AG08396 (cell line): ENCODE measurements around the gene MT1X.
"Not testable (repeated sequence)": the region's sequence is repeated elsewhere in the genome, so short reads cannot be mapped to it uniquely, and the experiment has no call there.

Source experiments
- DNase-seq: peaks from one replicate; pipeline ENCODE4 v3.0.0; 2012; ENCODE audit warnings: low spot score, mixed read lengths

Gene MT1X

DNA sequence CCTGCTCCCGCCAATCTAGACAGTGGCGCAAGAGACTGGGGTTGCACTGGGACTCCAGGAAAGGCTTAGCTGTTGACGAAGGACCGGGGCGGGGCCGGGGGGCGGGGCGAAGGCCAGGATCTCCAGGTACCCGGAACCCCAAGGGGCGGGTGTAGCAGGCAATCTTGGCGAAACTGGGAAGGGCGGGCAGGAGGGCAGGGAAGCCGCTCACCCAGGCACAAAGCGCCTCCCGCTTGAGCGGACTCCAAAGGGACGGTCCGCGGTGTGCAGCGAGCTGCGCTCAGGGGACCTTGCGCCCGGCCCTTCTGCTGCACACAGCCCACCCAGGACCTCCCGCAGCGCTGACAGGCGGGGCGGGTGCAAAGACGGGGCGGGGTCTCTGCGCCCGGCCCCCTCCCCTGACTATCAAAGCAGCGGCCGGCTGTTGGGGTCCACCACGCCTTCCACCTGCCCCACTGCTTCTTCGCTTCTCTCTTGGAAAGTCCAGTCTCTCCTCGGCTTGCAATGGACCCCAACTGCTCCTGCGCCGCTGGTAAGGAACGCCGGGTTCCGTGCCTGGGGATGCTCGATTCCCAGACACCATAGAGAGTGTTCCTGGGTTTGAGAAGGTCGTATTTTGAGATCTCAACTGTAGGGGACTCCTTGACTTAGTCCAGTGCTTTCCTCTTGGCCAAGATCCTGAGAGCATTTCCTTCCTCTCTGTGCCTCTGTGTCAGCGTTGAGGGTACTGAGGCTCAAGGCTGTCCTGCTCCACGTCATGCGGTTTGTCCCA lies 24.5 kb upstream of the MT1X start, which contains the start of gene MT1F:
Gene MT1F (plus strand): TSS at position 405 of the 772 bp plus-strand sequence. CDS start 100 bp downstream, at position 505.
- peak; percentile 39 for DNase-seq

DNA sequence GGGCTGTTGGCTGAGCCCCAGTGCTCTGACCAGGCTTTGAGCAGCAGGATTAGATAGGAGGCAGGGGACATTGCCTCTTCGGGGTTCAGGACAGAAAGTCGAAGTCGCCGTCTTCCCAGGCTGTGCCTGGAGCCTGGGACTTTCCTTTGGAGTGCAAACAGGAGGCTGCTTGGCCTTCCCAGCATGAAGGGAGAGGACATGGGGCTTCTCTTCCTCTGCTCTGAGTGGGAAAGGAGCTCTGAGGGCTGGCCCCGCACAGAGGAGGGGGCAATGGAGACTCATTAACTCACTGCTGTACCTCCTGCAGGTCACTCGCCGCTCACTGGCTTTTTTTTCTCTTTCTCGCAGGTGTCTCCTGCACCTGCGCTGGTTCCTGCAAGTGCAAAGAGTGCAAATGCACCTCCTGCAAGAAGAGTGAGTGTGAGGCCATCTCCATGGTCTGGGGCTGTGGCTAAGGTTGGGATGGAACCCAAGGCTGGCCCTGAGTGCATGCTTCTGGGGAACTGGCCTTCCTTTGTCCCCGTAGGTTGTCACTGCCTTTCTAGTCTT lies 23.9 kb upstream of the MT1X start:
- DNase-seq, result no peak

DNA sequence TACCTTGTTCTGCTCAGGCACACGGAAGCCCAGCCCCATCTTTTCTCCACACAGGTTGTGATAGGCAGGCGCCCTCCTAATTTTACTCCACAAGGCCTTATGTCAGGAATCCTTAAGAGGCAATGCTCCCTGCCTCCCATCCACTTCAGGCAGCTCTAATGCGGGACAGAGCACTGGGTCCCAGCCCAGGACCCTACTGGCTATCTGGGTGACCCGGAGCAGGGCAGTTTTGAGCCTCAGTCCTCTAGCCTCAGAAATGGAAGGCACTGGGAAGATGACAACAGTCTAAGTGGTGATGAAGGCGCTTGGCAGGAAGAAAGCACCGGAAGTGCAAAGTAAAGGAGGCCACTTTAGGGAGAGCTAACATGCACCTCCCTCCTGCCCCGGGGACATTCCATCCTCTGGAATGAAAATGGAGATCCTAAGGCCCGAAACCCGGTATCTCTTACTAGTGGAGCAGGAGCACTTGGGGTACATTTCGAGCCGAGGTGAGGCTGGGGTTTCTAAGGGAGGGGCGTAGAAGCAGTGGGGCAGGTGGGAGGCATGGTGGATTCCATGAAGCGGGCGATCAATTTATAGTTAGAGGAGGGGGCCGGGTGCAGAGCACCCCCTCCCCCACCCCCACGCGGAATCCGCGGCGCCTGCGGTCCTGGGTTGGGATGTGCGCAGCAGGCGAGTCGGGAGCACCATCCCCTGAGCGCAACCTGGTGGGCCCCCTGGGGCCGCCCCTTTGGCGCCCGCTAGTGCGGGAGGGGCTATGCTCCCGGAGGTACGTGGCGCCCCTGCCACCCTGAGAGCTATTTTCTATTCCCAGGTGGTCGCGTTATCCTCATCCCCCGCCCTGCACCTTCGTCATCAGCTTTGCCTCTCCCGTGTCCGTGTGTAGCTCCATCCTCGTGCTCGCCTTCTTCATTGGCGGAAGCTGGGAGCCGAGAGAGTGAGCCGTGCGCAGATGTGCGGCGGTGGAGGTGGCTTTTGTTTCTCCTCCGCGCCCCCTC lies 19.6 kb upstream of the MT1X start:
- DNase-seq, result no peak

DNA sequence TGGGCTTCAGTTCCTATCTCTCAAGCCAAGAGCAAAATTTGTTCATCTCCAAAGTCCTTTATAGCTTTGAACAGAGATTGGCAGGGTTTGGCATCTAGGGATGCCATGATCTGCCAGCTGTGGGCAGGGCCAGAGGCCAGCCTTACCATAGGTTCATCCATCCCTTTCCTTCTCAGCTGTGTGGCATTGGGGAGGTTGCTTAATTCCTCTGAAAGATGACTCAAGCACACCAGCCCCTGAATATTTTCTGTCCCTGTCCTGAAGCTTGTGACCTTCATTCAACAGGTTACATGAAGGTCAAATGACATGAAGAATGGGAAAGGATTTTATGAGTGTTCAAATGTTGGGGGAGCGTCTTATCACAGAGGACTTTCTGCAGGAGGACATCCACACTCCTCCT lies 17.8 kb upstream of the MT1X start:
- no peak for DNase-seq

DNA sequence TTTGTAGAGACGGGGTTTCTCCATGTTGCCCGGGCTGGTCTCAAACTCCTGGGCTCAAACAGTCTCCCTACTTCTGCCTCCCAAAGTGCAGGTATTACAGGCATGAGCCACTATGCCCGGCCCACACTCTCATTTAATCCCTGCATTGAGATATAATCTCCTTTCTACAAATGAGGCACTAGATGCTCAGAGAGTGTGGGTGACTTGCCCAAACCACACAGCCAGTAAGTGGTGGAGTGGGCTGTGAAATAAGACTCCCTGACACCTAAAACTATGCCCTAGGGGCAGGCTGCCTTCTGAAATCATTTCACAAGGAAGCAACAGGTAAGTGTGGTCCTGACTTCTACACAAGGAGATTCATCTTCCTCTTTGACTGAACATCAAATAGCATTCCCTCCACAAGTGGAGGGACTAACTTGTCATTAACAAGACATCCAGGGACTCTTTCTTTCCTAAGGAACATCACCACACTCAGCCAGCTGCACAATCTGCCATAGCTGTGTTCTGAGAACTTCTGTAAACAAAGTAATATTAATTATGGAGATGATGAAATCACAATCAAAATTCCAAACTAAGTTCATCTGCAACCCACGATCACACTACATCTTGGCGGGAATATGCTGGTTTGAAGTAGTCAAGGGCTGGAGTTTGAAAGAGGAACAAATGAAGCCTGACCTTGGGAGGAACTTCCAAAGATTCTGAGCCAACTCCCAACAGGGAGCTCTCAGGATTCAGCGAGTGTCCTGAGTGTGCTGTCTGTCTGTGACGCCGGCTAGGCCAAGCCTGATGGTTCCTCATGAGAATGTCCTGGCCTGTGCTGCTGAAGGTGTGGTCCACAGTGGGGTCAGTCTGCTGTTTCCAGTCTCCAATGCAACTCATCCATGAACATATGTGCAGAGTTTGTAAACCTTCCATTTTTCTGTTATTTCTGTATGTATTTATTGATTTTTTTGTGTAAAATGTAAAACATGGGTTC lies 16.7 kb upstream of the MT1X start:
- DNase-seq, result not testable (repeated sequence)

DNA sequence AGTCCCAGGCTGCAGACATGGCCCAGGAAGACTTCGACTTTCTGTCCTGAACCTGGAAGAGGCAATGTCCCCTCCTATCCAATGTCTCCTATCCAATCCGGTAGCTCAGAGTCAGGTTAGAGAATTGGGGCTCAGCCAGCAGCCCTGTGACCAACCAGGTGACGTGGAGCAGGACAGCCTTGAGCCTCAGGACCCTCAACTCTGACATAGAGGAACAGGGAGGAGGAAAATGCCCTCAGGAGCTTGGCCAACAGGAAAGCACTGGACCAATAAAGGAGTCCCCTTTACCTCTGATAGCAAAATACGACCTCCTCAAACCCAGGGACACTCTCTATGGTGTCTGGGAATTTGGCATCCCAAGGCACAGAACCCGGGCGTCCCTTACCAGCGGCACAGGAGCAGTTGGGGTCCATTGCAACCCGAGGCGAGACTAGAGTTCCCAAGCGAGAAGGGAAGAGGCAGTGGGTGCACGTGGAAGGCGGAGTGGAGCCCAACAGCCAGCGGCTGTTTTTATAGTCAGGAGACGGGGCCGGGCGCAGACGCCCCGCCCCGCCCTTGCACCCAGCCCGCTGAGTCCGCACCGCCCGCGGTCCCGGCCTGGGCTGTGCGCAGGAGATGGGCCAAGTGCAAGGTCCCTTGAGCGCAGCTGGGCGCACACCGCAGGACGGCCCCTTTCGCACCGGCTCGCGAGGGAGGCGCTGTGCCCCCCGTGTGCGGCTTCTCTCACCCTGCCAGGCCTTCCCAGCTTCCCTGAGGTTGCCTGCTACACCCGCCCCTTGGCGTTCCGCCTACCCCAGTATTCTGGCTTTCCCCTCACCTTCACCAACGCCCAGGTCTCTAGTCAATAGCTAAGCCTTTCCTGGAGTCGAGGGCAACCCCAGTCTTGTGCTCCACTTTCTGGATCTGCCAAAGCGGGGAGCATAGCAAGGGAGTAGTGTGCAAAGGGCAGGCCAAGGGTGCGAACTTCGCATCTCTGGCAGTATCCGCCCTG lies 14.4 kb upstream of the MT1X start, which contains the start of gene MT1G:
Gene MT1G (minus strand): TSS at position 485 of the 991 bp plus-strand sequence. CDS start 72 bp downstream, at position 413.
- no peak for DNase-seq

DNA sequence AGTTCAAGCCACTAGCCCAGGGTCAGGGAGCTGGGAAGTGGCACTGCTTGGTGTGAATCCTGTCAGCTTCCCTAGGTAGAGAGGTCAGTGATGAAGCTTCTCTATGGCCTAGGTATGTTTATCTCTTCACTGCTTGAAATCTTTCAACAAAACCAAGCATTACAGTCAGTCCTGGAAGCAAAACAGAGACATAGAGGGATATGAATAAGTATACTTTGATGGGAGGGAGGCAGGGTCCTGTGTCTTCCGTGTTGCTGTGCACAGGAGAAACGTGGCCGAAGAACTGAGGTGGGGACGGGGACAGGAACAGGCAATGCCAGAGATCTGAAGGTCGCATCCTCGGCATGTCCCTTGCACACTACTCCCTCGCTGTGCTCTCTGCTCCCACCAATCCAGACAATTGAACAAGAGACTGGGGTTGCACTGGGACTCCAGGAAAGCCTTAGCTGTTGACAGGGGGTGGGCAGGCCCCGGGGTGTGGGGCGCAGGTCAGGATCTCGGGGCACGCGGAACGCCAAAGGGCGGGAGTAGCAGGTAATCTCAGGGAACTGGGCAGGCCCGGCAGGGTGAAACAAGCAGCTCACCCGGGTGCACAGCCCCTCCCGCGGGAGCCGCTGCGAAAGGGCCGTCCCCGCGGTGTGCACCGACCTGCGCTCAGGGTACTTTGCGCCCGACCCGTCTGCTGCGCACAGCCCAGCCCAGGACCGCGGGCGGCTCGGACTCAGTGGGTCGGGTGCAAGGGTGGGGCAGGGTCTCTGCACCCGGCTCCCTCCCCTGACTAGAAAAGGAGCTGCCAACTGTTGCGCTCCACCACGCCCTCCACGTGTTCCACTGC lies 13.0 kb upstream of the MT1X start, which contains the start of gene MT1H:
Gene MT1H (plus strand): TSS at position 810 of the 835 bp plus-strand sequence. CDS start 71 bp downstream, outside the sequence.
- no peak for DNase-seq

DNA sequence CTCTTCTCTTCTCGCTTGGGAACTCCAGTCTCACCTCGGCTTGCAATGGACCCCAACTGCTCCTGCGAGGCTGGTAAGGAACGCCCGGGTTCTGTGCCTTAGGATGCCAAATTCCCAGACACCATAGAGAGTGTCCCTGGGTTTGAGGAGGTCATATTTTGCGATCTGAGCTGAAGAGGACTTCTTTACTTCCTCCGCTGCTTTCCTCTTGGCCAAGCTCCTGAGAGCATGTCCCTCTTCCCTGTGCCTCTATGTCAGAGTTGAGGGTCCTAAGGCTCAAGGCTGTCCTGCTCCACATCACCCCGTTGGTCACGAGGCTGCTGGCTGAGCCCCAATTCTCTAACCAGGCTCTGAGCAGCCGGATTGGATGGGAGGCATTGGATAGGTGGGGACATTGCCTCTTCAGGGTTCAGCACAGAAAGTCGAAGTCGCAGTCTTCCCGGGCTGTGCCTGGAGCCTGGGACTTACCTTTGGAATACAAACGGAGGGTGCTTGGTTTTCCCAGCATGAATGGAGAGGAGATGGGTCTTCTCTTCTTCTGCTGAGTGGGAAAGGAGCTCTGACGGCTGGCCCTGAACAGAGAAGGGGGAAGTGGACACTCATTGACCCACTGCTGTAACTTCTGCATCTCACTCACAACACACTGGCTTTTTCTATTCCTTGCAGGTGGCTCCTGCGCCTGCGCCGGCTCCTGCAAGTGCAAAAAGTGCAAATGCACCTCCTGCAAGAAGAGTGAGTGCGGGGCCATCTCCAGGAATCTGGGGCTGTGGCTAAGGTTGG lies 12.2 kb upstream of the MT1X start:
- DNase-seq, result no peak

DNA sequence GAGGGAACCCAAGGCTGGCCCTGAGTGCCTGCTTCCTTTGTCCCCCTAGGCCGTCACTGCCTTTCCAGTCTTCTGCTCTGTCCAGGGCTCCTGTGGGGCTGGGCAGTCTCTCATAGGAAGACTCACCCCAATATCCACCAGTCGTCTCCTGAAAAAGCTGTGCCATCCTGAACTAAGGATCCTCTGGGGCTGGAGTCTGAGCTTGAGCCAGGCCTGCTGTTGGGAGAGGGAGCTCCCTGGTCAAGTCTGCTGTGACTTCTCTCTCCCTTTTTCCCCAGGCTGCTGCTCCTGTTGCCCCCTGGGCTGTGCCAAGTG lies 11.7 kb upstream of the MT1X start:
- DNase-seq, result no peak

DNA sequence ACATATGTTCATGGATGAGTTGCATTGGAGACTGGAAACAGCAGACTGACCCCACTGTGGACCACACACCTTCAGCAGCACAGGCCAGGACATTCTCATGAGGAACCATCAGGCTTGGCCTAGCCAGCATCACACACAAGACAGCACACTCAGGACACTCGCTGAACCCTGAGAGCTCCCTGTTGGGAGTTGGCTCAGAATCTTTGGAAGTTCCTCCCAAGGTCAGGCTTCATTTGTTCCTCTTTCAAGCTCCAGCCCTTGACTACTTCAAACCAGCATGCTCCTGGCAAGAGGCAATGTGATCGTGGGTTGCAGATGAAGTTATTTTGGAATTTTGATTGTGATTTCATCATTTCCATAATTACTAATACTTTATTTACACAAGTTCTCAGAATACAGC lies 10.6 kb upstream of the MT1X start:
- DNase-seq, result not testable (repeated sequence)

DNA sequence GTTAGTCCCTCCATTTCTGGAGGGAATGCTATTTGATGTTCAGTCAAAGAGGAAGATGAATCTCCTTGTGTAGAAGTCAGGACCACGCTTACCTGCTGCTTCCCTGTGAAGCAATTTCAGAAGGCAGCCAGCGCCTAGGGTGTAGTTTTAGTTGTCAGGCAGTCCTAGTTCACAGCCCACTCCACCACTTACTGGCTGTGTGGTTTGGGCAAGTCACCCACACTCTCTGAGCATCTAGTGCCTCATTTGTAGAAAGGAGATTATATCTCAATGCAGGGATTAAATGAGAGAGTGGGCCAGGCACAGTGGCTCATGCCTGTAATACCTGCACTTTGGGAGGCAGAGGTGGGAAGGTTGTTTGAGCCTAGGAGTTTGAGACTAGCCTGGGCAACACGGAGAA lies 10.1 kb upstream of the MT1X start:
- DNase-seq, result not testable (repeated sequence)

DNA sequence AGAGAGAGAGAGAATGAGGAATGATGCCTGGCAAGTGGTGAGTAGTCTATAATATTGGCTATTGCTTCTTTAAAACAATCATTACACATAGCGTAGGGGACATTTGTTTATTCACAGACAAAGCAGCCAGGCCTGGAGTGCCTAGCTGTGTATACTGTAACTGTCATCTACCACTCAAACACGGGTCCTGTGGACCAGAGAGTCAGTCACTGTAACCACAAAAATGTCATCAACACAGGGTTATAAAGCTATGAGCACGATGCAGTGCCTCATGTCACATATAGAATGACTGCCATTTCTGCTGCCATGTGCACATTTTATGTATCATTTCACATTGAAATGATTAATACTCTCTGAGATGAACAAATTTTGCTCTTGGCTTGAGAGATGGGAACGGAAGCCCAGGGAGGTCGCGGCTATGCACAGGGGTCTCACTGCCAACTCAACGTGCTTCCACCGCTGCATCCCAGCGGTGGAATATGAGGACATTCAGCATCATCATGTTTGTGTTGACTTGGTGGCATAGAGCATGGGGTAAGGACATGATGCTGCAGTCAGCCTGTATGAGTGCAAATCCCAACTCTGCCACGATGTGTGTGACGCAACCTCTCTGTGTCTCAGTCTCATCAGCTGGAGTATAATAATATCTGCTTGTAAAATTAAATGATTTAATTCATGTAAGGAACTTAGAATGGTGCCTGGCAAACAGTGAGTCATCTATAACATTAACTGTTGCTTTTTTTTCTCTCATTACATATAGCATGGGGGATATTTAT lies 9.3 kb upstream of the MT1X start:
- DNase-seq, result no peak

DNA sequence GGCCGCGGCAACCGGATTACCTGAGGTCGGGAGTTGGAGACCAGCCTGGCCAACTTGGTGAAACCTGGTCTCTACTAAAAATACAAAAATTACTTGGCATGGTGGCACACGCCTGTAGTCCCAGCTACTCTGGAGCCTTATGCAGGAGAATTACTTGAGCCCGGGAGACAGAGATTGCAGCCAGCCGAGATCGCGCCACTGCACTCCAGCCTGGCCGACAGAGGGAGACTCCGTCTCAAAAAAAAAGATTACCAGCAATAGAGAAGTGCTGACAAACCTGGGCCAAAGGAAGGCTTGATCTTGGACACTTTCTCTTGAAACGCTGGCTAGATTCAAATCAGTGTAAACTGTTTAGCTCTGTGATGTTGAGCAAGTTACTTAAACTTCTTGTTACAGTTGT lies 8.3 kb upstream of the MT1X start:
- DNase-seq, result no peak

DNA sequence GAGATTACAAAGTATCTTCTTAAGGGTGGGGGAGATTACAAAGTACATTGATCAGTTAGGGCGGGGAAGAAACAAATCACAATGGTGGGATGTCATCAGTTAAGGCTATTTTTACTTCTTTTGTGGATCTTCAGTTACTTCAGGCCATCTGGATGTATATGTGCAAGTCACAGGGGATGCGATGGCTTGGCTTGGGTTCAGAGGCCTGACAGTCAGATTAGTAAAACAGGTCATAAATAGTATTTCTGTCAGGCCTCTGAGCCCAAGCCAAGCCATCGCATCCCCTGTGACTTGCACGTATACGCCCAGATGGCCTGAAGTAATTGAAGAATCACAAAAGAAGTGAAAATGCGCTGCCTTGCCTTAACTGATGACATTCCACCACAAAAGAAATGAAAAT lies 7.7 kb upstream of the MT1X start:
- DNase-seq, result not testable (repeated sequence)

DNA sequence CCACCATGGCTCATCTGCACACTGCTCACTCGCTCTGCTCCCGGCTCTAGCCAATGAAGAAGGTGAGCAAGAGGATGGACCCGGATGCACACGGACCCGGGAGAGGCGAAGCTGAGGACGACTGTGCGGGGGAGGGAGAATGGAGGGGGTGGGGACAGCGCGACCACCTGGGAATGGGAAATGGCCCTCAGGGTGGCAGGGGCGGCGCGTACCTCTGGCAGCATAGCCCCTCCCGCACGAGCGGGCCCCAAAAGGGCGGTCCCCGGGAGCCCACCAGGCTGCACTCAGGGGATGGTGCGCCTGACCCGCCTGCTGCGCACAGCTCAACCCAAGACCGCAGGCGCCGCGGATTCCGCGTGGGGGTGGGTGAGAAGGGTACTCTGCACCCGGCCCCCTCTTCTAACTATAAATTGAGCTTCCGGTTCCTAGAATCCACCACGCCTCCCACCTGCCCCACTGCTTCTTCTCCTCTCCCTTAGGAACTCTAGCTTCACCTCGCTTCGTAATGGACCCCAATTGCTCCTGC lies 6.5 kb upstream of the MT1X start:
- DNase-seq, result no peak

DNA sequence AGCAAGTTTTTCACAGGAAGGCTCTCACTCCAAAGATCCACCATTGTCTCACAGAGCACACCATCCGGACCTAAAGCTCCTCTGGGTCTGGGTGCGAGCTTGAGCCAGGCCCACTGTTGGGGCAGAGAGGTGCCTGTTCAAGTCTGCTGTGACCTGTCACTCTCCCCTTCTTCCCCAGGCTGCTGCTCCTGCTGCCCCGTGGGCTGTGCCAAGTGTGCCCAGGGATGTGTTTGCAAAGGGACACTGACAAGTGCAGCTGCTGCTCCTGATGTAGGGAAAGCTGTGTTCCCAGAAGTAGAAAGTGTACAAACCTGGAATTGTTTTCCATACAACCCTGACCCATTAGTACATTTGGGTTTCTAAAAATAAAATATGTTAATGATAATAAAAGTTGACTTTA lies 4.8 kb upstream of the MT1X start:
- no peak for DNase-seq

DNA sequence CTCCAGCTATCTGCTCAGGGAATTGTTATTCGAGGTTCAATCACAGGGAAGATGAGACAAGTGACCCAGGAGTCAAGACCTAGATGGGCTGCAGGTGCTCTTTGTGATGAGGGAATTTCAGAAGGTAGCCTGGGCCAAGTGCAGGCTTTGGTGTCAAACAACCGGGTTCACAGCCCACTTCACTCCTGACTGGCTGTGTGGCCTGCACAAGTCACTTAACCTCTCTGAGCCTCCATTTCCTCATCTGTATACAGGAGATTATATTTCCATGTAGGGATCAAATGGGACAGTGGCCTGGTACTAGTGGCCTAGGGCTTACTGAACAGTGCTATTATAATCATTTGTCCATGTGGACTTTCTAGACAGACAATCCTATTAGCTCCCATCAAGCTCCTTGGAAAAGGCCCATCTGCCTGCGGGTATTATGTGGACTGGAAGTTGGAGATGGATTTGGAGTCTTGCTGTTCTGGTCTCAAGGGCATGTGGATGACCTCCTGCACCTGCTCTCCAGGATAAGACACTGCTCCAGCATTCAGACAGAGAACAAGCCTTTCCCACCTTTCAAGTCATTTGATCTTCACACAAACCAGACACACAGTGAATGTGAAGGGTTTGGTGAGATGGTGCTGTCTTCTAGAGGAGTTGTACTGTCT lies 3.1 kb upstream of the MT1X start:
- no peak for DNase-seq
